Tibial nerve (tissue), 4 donors: Measurements from ENCODE around the gene ITGA11.
A peak's percentile ranks its signal among the peaks of the same experiment; 100 is the strongest.

Experiments
- EP300 ChIP-seq, 2 donors: sonication (generic); formaldehyde crosslinking; IDR thresholded peaks; one replicate each; pipeline ENCODE4 v1.6.1; 2017; ENCODE audit warnings: antibody characterized with exemption in 2 of 2, mild to moderate bottlenecking in 1 of 2
- POLR2A ChIP-seq, 2 donors: fragments of 450-650 bp; IDR thresholded peaks; one replicate each; pipeline ENCODE4 v1.6.1; 2017; ENCODE audit warnings: antibody characterized with exemption in 2 of 2, mild to moderate bottlenecking in 2 of 2, moderate library complexity in 2 of 2
- TF ChIP-seq, protein P1 (sequence below), 5 experiments: fragments of 200-600 bp in 3 of 5; fragments of 450-650 bp in 2 of 5; sonication (generic) in 3 of 5; IDR thresholded peaks; one replicate each; pipeline ENCODE4 v1.5.1; 2016 to 2019; ENCODE audit warnings: antibody characterized with exemption in 5 of 5, mild to moderate bottlenecking in 3 of 5, moderate library complexity in 2 of 5

GRCh38 chr15:68341760-68342725 lies 89.9 kb downstream of the ITGA11 start:
- TF ChIP-seq, protein P1, sequence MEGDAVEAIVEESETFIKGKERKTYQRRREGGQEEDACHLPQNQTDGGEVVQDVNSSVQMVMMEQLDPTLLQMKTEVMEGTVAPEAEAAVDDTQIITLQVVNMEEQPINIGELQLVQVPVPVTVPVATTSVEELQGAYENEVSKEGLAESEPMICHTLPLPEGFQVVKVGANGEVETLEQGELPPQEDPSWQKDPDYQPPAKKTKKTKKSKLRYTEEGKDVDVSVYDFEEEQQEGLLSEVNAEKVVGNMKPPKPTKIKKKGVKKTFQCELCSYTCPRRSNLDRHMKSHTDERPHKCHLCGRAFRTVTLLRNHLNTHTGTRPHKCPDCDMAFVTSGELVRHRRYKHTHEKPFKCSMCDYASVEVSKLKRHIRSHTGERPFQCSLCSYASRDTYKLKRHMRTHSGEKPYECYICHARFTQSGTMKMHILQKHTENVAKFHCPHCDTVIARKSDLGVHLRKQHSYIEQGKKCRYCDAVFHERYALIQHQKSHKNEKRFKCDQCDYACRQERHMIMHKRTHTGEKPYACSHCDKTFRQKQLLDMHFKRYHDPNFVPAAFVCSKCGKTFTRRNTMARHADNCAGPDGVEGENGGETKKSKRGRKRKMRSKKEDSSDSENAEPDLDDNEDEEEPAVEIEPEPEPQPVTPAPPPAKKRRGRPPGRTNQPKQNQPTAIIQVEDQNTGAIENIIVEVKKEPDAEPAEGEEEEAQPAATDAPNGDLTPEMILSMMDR (IDR thresholded peaks at IDR 0.05), result no peak
- TF ChIP-seq POLR2A (IDR thresholded peaks at IDR 0.05) (no peak), EP300 (IDR thresholded peaks at IDR 0.05) (peak in 1 of 2 donors; percentile 1)
